Heart right ventricle (tissue), 16 donors: ENCODE data around the gene SMIM23. TPM values are rescaled to one million over a fixed set of nuclear protein-coding genes. Genes with fewer than 3 reads are reported as not detected.

ENCODE experiments used
- ATAC-seq, 8 donors: fragments of 200-7000 bp; cut with Tn5 transposase; one replicate each; pipeline ENCODE4 v1.9.1; 2020; ENCODE audit warnings: mild to moderate bottlenecking in 8 of 8, moderate library complexity in 8 of 8, moderate number of reproducible peaks in 1 of 8
- DNase-seq, 2 donors: peaks; one replicate each; pipeline ENCODE4 v3.0.0-alpha.2; 2020
- H3K27ac ChIP-seq, 10 donors: fragments of 200-600 bp; sonication (generic) in 2 of 10; one replicate each; pipeline versions ENCODE4 v1.5.0 to v1.8.0; 2020 to 2022; ENCODE audit warnings: mild to moderate bottlenecking in 3 of 10
- H3K27me3 ChIP-seq, 7 donors: fragments of 200-600 bp; one replicate each; pipeline ENCODE4 v1.8.0; 2021 to 2022; ENCODE audit warnings: mild to moderate bottlenecking in 2 of 7
- H3K36me3 ChIP-seq, 9 donors: fragments of 200-600 bp; sonication (generic) in 1 of 9; one replicate each; pipeline versions ENCODE4 v1.5.0 to v1.8.0; 2020 to 2022; ENCODE audit warnings: mild to moderate bottlenecking in 2 of 9
- H3K4me1 ChIP-seq, 9 donors: fragments of 200-600 bp; sonication (generic) in 1 of 9; one replicate each; pipeline versions ENCODE4 v1.5.0 to v1.8.0; 2020 to 2022; ENCODE audit warnings: mild to moderate bottlenecking in 4 of 9
- H3K4me3 ChIP-seq, 10 donors: fragments of 200-600 bp; sonication (generic) in 2 of 10; one replicate each; pipeline versions ENCODE4 v1.5.0 to v1.8.0; 2020 to 2022; ENCODE audit warnings: mild to moderate bottlenecking in 7 of 10, moderate library complexity in 2 of 10
- H3K9me3 ChIP-seq, 11 donors: fragments of 200-600 bp in 10 of 11; sonication (generic) in 2 of 11; one replicate each; pipeline versions ENCODE4 v1.5.0 to v1.8.0; 2013 to 2022; ENCODE audit warnings: mild to moderate bottlenecking in 2 of 11, control low read depth in 1 of 11, moderate library complexity in 1 of 11
- WGBS, 2 donors: extraction: QIAGEN DNeasy Blood & Tissue Kit; methylation state at CpG; one replicate each; pipeline ENCODE4 v1.1.7; 2013; ENCODE audit warnings: inconsistent platforms in 1 of 2; 5-methylcytosine and 5-hydroxymethylcytosine counted together
- intact Hi-C, 10 donors: fragments of 100-400 bp; cut with DNase I; formaldehyde crosslinking; loops; one replicate each; pipeline versions ENCODE4 v1.11.1 to v1.14.2; 2022
- polyA plus RNA-seq, 2 donors: library from polyadenylated mRNA; stranded (reverse); fragments of 200-250 nt; gene quantifications; one replicate each; pipeline ENCODE4 v1.2.3, GENCODE V29; 2013
- total RNA-seq, 10 donors: library from RNA; stranded (reverse); fragmentation: NEBNext Ultra II Directional in 3 of 10; extraction: Animal tissue kit (Norgen Biotek cat#: 25700) in 3 of 10; gene quantifications; one replicate each; pipeline versions ENCODE4 v1.2.1 to v1.2.4, GENCODE V29; 2021 to 2023
- TF ChIP-seq, protein P1 (sequence below), 9 donors: fragments of 200-600 bp; sonication (generic) in 2 of 9; IDR thresholded peaks; one replicate each; pipeline versions ENCODE4 v1.5.0 to v1.8.0; 2021 to 2022; ENCODE audit warnings: antibody characterized with exemption in 9 of 9, mild to moderate bottlenecking in 5 of 9, moderate library complexity in 1 of 9
- donor health status: Arrhythmogenic right ventricular cardiomyopathy.
- donor health status: ischemic (EF 13 %, LVEDD 7.1; RV severe dilation, severe dysfunction).
- donor health status: healthy with polysubstance abuse.
- donor health status: DM: no; HTN: yes; CAD: no.
- donor health status: DM: no; HTN: no; CAD: no.
- donor health status: ischemic (EF 25% LVEDD 6.9; RV normal size, moderate dysfunction).
- donor health status: ischemic (EF 25% LVEDD 5.7; RV mildly dilated, moderate dysfunction).
- donor health status: healthy.
- donor health status: DM: yes; HTN: yes; CAD: no.
- donor health status: Ischemic cardiomyopathy.
- donor health status: ischemic (EF 35%, LVEDD 5.7; RV mildly dilated, moderate dysfunction).
- donor health status: nonischemic (EF 11% LVEDD 7.7; RV severe dilation, severe dysfunction).
- donor health status: DM: yes; HTN: yes; CAD: no.
- donor health status: PGD.
- donor health status: ischemic (EF 29% LVEDD 5.4; RV normal size, mild dysfunction).
- donor health status: nonischemic (EF 23%, LVEDD 6.1; RV moderate dilation, normal function).

Gene SMIM23
- total and polyA plus RNA-seq, 12 donors: not detected

DNA sequence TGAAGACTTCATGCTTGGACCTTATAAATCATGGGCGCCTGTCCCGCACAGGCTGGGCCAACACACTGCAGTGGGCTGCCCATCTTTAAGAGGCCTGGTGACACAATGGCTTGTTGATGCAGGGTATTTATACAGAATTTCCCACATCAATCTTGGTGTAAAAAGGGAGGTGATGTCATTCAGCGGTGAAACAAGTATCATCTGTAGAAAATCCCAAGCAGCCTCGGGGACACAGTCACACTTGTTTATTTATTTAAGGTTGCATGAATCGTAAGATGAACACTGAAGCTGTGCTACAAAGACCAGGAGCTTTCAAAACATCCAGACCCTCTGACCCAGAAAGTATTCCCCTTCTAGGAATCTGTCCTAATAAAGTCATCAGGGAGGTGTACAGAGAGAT lies 40.5 kb downstream of the SMIM23 start:
- intact Hi-C loops: no loop called here
- DNase-seq (no peak), ATAC-seq (no peak)
- Histone ChIP-seq H3K4me1 (no peaks in the 10 kb centered on the region), H3K4me3 (no peak overlapping the region), H3K27me3 (no peaks in the 10 kb centered on the region), H3K36me3 (no peaks in the 10 kb centered on the region), H3K9me3 (peaks cover 0 to 19% (median 0%) of the 10 kb centered on the region in 11 donors), H3K27ac (no peak overlapping the region)
- 80 to 87% methylated on average over 5 of the region's 5 CpGs for WGBS, 2 donors
- TF ChIP-seq, protein P1, sequence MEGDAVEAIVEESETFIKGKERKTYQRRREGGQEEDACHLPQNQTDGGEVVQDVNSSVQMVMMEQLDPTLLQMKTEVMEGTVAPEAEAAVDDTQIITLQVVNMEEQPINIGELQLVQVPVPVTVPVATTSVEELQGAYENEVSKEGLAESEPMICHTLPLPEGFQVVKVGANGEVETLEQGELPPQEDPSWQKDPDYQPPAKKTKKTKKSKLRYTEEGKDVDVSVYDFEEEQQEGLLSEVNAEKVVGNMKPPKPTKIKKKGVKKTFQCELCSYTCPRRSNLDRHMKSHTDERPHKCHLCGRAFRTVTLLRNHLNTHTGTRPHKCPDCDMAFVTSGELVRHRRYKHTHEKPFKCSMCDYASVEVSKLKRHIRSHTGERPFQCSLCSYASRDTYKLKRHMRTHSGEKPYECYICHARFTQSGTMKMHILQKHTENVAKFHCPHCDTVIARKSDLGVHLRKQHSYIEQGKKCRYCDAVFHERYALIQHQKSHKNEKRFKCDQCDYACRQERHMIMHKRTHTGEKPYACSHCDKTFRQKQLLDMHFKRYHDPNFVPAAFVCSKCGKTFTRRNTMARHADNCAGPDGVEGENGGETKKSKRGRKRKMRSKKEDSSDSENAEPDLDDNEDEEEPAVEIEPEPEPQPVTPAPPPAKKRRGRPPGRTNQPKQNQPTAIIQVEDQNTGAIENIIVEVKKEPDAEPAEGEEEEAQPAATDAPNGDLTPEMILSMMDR (IDR thresholded peaks at IDR 0.05): no peak

DNA sequence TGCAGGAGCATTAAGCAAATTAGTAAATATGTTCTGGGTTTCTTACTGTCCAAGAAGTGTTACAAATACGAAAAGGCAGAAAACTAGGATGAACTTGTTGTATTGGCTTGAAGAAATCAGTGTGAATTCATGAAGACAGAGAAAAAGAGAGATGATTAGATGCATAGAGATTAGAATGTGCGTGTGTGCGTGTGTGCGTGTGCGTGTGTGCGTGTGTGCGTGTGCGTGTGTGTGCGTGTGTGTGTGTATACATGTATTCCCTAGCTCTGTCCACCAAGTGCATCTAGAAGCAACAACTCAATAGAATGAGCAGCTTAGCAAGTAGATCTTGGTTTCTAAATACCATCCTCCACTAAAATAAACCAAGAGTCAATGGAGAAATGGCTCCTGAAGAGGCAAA lies 41.5 kb downstream of the SMIM23 start:
- intact Hi-C loops: no loop called here
- Histone ChIP-seq H3K4me3 (no peak overlapping the region), H3K27ac (no peak overlapping the region), H3K27me3 (no peaks in the 10 kb centered on the region), H3K4me1 (no peaks in the 10 kb centered on the region), H3K36me3 (no peaks in the 10 kb centered on the region), H3K9me3 (peaks cover 0 to 21% (median 0%) of the 10 kb centered on the region in 11 donors)
- TF ChIP-seq, protein P1 (IDR thresholded peaks at IDR 0.05): no peak
- 98 to 99% methylated on average over 9 of the region's 9 CpGs for WGBS, 2 donors
- ATAC-seq (no peak), DNase-seq (no peak)

DNA sequence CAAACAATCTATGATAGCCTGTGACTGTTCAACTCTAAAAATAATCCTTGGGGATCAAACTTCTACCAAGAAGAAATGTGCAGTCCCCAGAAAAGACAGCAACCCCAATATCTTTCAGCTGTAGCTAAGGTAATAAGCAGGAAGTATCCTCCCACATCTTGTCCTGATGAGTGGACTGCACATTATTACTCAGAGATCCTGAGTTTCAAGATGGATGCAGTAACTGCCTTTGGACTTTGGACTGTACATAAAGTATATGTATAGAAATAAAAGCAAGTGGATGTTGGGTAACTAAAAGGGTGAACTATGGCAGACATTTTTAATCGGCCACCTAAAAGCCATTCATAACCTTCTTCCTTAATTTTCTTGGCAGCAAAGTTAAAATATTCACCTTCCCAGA lies 45.1 kb downstream of the SMIM23 start:
- Histone ChIP-seq H3K9me3 (peaks cover 0 to 32% (median 5%) of the 10 kb centered on the region in 11 donors), H3K4me3 (no peak overlapping the region), H3K27me3 (no peaks in the 10 kb centered on the region), H3K36me3 (no peaks in the 10 kb centered on the region), H3K27ac (no peak overlapping the region), H3K4me1 (no peaks in the 10 kb centered on the region)
- intact Hi-C loops: loop anchor here in 1 of 10 donors (10.0 kb wide), 1 partner anchor 86 kb away; no protein-coding TSS in a partner anchor
- 86 to 92% methylated on average over 1 of the region's 1 CpG for WGBS, 2 donors
- no peak for DNase-seq
- ATAC-seq: no peak
- TF ChIP-seq, protein P1 (IDR thresholded peaks at IDR 0.05): no peak

DNA sequence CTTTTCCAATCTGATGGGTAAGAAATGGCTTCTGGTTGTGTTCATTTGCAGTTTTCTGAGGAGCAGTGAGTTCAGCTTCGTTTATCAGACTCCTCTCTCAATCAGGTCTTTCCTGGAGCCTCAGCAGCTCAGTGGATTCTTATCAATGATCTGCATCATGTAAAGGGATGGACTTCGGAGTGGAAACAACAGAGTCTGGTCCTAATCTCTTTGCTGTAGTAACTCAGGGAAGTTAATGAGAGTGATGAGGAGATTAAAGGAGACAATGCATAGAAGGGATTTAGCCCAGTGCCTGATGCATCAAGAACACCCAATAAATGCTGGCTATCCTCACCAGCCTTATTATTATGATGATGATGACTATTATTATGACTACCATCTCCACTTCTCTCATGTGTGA lies 47.2 kb downstream of the SMIM23 start:
- TF ChIP-seq, protein P1 (IDR thresholded peaks at IDR 0.05): no peak
- H3K27me3 ChIP-seq: no peaks in the 10 kb centered on the region
- DNase-seq: no peak
- WGBS, 2 donors: 49 to 67% methylated on average over 2 of the region's 2 CpGs
- intact Hi-C loops: loop anchor here in 1 of 10 donors (10.0 kb wide), 1 partner anchor 88 kb away; no protein-coding TSS in a partner anchor
- H3K36me3 ChIP-seq: no peaks in the 10 kb centered on the region
- H3K4me1 ChIP-seq: no peaks in the 10 kb centered on the region
- no peak for ATAC-seq
- H3K27ac ChIP-seq: no peak overlapping the region
- H3K9me3 ChIP-seq: peaks cover 0 to 32% (median 5%) of the 10 kb centered on the region in 11 donors
- no peak overlapping the region for H3K4me3 ChIP-seq
